Fibroblast of mammary gland (primary cell): Measurements from ENCODE around the gene SLC31A2.
A peak's percentile ranks its signal among the peaks of the same experiment; 100 is the strongest.

Source experiments
- DNase-seq: peaks from one replicate; pipeline ENCODE4 v3.0.0-alpha.2; 2010; ENCODE audit warnings: low read depth
- H3K4me3 ChIP-seq: 2 replicates; pipeline ENCODE4 v1.5.1; 2011; ENCODE audit warnings: low read depth, mild to moderate bottlenecking, low read length, moderate library complexity; ENCODE audit not compliant: control insufficient read depth
- CTCF ChIP-seq: conservative IDR thresholded peaks from 2 replicates; pipeline ENCODE4 v1.5.1; 2011; ENCODE audit warnings: low read depth, low read length, inconsistent platforms; ENCODE audit not compliant: control insufficient read depth, insufficient read depth

SLC31A2 gene

GRCh38 chr9:113153599-113153998 lies 2.8 kb downstream of the SLC31A2 start:
- no peak overlapping the region for H3K4me3 ChIP-seq
- DNase-seq, result no peak
- no peak for TF ChIP-seq CTCF

GRCh38 chr9:113154471-113154870 lies 3.7 kb downstream of the SLC31A2 start:
- DNase-seq, result peak; percentile 87
- no peak overlapping the region for H3K4me3 ChIP-seq
- no peak for TF ChIP-seq CTCF

- DNase-seq, result peak; percentile 47
- no peak for TF ChIP-seq CTCF
- H3K4me3 ChIP-seq, result no peak overlapping the region
Observed at GRCh38 chr9:113154946-113155345, 4.1 kb downstream of the SLC31A2 start.

GRCh38 chr9:113155911-113156588 lies 5.2 kb downstream of the SLC31A2 start:
- DNase-seq, result no peak
- no peak overlapping the region for H3K4me3 ChIP-seq
- no peak for TF ChIP-seq CTCF

GRCh38 chr9:113156880-113157279 lies 6.1 kb downstream of the SLC31A2 start:
- no peak for DNase-seq
- no peak for TF ChIP-seq CTCF
- no peak overlapping the region for H3K4me3 ChIP-seq

DNA sequence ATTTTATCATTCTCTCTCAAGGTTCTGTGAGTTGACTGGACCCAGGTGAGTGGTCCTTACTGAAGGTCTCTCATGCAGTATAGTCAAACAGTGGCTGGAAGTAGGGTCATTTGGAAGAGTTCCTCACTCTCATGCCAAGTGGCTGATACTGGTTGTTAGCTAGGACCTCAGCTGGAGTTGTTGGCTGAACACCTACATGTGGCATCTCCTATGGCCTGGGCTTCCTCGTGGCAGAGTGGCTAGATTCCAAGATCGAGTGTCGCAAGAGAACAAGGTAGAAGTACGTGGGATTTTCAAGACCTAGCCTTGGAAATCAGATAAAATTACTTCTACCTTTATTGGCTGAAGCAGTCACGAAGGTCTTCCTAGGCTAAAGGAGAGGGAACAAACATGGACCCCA lies 7.6 kb downstream of the SLC31A2 start:
- no peak for TF ChIP-seq CTCF
- no peak overlapping the region for H3K4me3 ChIP-seq
- no peak for DNase-seq

DNA sequence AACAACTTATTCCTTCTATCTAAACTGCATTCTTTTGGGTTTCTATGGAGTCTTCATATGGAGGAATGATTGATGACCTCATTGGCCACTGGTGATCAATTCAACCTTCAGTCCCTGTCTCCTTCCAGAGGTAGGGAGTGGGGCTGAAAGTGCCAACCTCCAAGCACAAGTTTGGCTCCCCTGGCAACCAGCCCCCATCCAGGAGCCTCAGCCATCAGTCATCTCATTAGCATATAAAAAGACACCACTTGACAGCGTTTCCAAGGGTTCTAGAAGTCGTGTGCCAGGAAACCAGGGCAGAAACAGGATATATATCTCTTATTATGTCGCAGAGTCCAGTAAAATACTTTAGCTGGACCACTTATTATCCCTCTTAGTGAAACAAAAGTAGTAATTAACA lies 9.8 kb downstream of the SLC31A2 start:
- TF ChIP-seq CTCF, result no peak
- DNase-seq, result no peak
- H3K4me3 ChIP-seq, result no peak overlapping the region
